ENCODE measurements around the gene DAPK1.

GRCh38 chr9:87671478-87671877 is 173.8 kb downstream of the DAPK1 start:
- TF ChIP-seq CTCF (IDR thresholded peaks at IDR 0.05) (no peak), POLR2A (IDR thresholded peaks at IDR 0.05) (no peak), POLR2AphosphoS5 (IDR thresholded peaks at IDR 0.05) (no peak), EP300 (IDR thresholded peaks at IDR 0.05) (no peak)

Data from suprapubic skin (tissue), 4 donors.